Activated naive CD8-positive, alpha-beta T cell treated with anti-CD3 and anti-CD28 coated beads, Interleukin-2, amount 50 U/mL, for 16 hours (primary cell): ENCODE data around the gene ANAPC1.
"Not testable (repeated sequence)": the region's sequence is repeated elsewhere in the genome, so short reads cannot be mapped to it uniquely, and the experiment has no call there.

Source experiments
- DNase-seq: peaks from one replicate; pipeline ENCODE4 v3.0.0-alpha.2; 2020; ENCODE audit warnings: low read depth, low spot score

ANAPC1 gene

GRCh38 chr2:111883661-111884591 is at the start of gene ANAPC1:
Gene ANAPC1, minus strand, starts transcription at chr2:111884193. Its CDS starts 3,368 bp downstream, at chr2:111880825.
- DNase-seq, result peak; percentile 80

- DNase-seq, result no peak
Observed at GRCh38 chr2:111932841-111933291, 48.9 kb upstream of the ANAPC1 start.

GRCh38 chr2:111930875-111931274 is 46.9 kb upstream of the ANAPC1 start:
- DNase-seq, result no peak

GRCh38 chr2:111930409-111930808 is 46.4 kb upstream of the ANAPC1 start:
- no peak for DNase-seq

GRCh38 chr2:111927723-111928122 is 43.7 kb upstream of the ANAPC1 start:
- no peak for DNase-seq

GRCh38 chr2:111924617-111925107 is 40.7 kb upstream of the ANAPC1 start:
- DNase-seq, result no peak

GRCh38 chr2:111923276-111923804 is 39.3 kb upstream of the ANAPC1 start:
- no peak for DNase-seq

GRCh38 chr2:111919794-111920608 is 36.0 kb upstream of the ANAPC1 start:
- no peak for DNase-seq

- DNase-seq, result no peak
Observed at GRCh38 chr2:111919365-111919764, 35.4 kb upstream of the ANAPC1 start.

GRCh38 chr2:111918383-111918806 is 34.4 kb upstream of the ANAPC1 start:
- DNase-seq, result no peak

- no peak for DNase-seq
Observed at GRCh38 chr2:111917106-111917505, 33.1 kb upstream of the ANAPC1 start.

GRCh38 chr2:111912547-111912946 is 28.6 kb upstream of the ANAPC1 start:
- DNase-seq, result no peak

GRCh38 chr2:111911295-111911977 is 27.4 kb upstream of the ANAPC1 start:
- not testable (repeated sequence) for DNase-seq

- no peak for DNase-seq
Observed at GRCh38 chr2:111910609-111911277, 26.8 kb upstream of the ANAPC1 start.

- not testable (repeated sequence) for DNase-seq
Observed at GRCh38 chr2:111909997-111910396, 26.0 kb upstream of the ANAPC1 start.

- DNase-seq, result no peak
Observed at GRCh38 chr2:111909079-111909478, 25.1 kb upstream of the ANAPC1 start.

- DNase-seq, result no peak
Observed at GRCh38 chr2:111908578-111908977, 24.6 kb upstream of the ANAPC1 start.

- no peak for DNase-seq
Observed at GRCh38 chr2:111905990-111906735, 22.2 kb upstream of the ANAPC1 start.

- DNase-seq, result not testable (repeated sequence)
Observed at GRCh38 chr2:111905475-111905869, 21.5 kb upstream of the ANAPC1 start.
